H1 (cell line): ENCODE measurements around the gene H2BK1. TPM values are rescaled to one million over a fixed set of nuclear protein-coding genes. Genes with fewer than 3 reads are reported as not detected.

ENCODE experiments used
- CTCF ChIA-PET: fragments of 300-600 bp; sonication (Branson Sonifier 250); formaldehyde crosslinking; loops from one replicate; lab custom pipeline; 2021; ENCODE audit not compliant: partially characterized antibody; lab: Charles Lee
- POLR2A ChIA-PET: fragments of 300-600 bp; sonication (Branson Sonifier 250); formaldehyde crosslinking; loops from one replicate; lab custom pipeline; 2021; ENCODE audit warnings: inconsistent platforms; ENCODE audit not compliant: partially characterized antibody; lab: Charles Lee
- DNase-seq, 2 experiments: peaks; one replicate each; pipeline versions ENCODE4 v3.0.0 to v3.0.0-alpha.2; 2010 to 2022; ENCODE audit warnings: low spot score in 2 of 2, low read depth in 1 of 2, mixed read lengths in 1 of 2
- FAIRE-seq: peaks from 2 replicates; lab custom pipeline; 2011; peaks lifted over from hg19 to GRCh38; lab: Jason Lieb, UNC
- H2AFZ ChIP-seq: 2 replicates; pipeline ENCODE4 v1.8.1; 2012; ENCODE audit warnings: low read length, inconsistent platforms
- H2AK5ac ChIP-seq: 2 replicates; pipeline ENCODE4 v1.6.1; 2013; ENCODE audit warnings: low read depth, low read length
- H2BK120ac ChIP-seq: replicated peaks from 2 replicates; pipeline ENCODE3; 2013; ENCODE audit warnings: low read depth, low read length, inconsistent platforms
- H2BK12ac ChIP-seq: 2 replicates; pipeline ENCODE4 v1.6.1; 2013; ENCODE audit warnings: low read depth, low read length
- H2BK15ac ChIP-seq: 2 replicates; pipeline ENCODE4 v1.6.1; 2013; ENCODE audit warnings: low read length
- H2BK20ac ChIP-seq: 2 replicates; pipeline ENCODE4 v1.6.1; 2013; ENCODE audit warnings: low read length
- H2BK5ac ChIP-seq: 2 replicates; pipeline ENCODE4 v1.6.1; 2013; ENCODE audit warnings: low read depth, low read length
- H3K14ac ChIP-seq: 2 replicates; pipeline ENCODE4 v1.6.1; 2013; ENCODE audit warnings: inconsistent platforms; ENCODE audit not compliant: insufficient read length
- H3K18ac ChIP-seq: 2 replicates; pipeline ENCODE4 v1.6.1; 2013; ENCODE audit warnings: low read length; ENCODE audit errors: extremely low read depth
- H3K23ac ChIP-seq: 2 replicates; pipeline ENCODE4 v1.6.1; 2013; ENCODE audit warnings: inconsistent platforms; ENCODE audit not compliant: insufficient read length
- H3K23me2 ChIP-seq: 2 replicates; pipeline ENCODE4 v1.6.1; 2013; ENCODE audit warnings: low read depth, low read length
- H3K27ac ChIP-seq: 2 replicates; pipeline ENCODE4 v1.6.1; 2011; ENCODE audit warnings: low read depth, low read length, inconsistent platforms
- H3K27me3 ChIP-seq, 4 experiments: replicated peaks in 1 of 4; 1 replicate in 1 of 4; 2 replicates in 3 of 4; pipeline versions ENCODE4 v1.6.1 to v1.8.1; 2011 to 2013; ENCODE audit warnings: low read length in 3 of 4, mild to moderate bottlenecking in 3 of 4, inconsistent platforms in 2 of 4, mixed read lengths in 2 of 4, moderate library complexity in 1 of 4; ENCODE audit not compliant: control insufficient read depth in 3 of 4, insufficient read depth in 3 of 4; ENCODE audit errors: extremely low read depth in 1 of 4
- H3K36me3 ChIP-seq, 4 experiments: 2 replicates each; pipeline versions ENCODE4 v1.6.1 to v1.8.1; 2011 to 2013; ENCODE audit warnings: mild to moderate bottlenecking in 4 of 4, low read length in 3 of 4, moderate library complexity in 2 of 4, control low read depth in 1 of 4, inconsistent platforms in 1 of 4; ENCODE audit not compliant: insufficient read depth in 4 of 4, control insufficient read depth in 2 of 4
- H3K4ac ChIP-seq: replicated peaks from 2 replicates; pipeline ENCODE3; 2013; ENCODE audit warnings: low read length, low read depth, mixed read lengths, inconsistent platforms; ENCODE audit not compliant: insufficient read length
- H3K4me1 ChIP-seq, 4 experiments: replicated peaks in 1 of 4; 1 replicate in 1 of 4; 2 replicates in 3 of 4; pipeline versions ENCODE4 v1.6.1 to v1.8.1; 2011 to 2013; ENCODE audit warnings: low read length in 3 of 4, inconsistent platforms in 2 of 4, mixed read lengths in 1 of 4; ENCODE audit not compliant: insufficient read depth in 4 of 4, control insufficient read depth in 3 of 4
- H3K4me2 ChIP-seq, 2 experiments: 2 replicates each; pipeline versions ENCODE4 v1.6.1 to v1.8.1; 2011 to 2013; ENCODE audit warnings: low read depth in 2 of 2, low read length in 2 of 2, control low read depth in 1 of 2, inconsistent platforms in 1 of 2, mild to moderate bottlenecking in 1 of 2; ENCODE audit not compliant: insufficient read depth in 1 of 2
- H3K4me3 ChIP-seq, 4 experiments: fragments of 200-600, 300-600 bp in 1 of 4; sonication (generic), shearing (Covaris generic), sonication (Bioruptor Twin) in 1 of 4; 2 replicates each; pipeline versions ENCODE4 v1.5.1 to v1.8.1; 2011 to 2016; ENCODE audit warnings: low read length in 4 of 4, low read depth in 3 of 4, control low read depth in 2 of 4, inconsistent platforms in 2 of 4, mild to moderate bottlenecking in 2 of 4, mixed read lengths in 1 of 4, moderate library complexity in 1 of 4; ENCODE audit not compliant: insufficient read depth in 2 of 4; ENCODE audit errors: extremely low read depth in 1 of 4
- H3K56ac ChIP-seq: replicated peaks from 2 replicates; pipeline ENCODE3; 2013; ENCODE audit warnings: low read depth, mild to moderate bottlenecking, mixed read lengths, low read length, inconsistent platforms; ENCODE audit not compliant: insufficient read length
- H3K79me1 ChIP-seq: 2 replicates; pipeline ENCODE4 v1.6.1; 2013; ENCODE audit warnings: low read depth, low read length, control low read depth
- H3K79me2 ChIP-seq, 2 experiments: 2 replicates each; pipeline versions ENCODE4 v1.6.1 to v1.8.1; 2012 to 2013; ENCODE audit warnings: low read length in 2 of 2, mild to moderate bottlenecking in 2 of 2, inconsistent platforms in 1 of 2; ENCODE audit not compliant: insufficient read depth in 2 of 2, control insufficient read depth in 1 of 2
- H3K9ac ChIP-seq, 4 experiments: replicated peaks in 1 of 4; 1 replicate in 1 of 4; 2 replicates in 3 of 4; pipeline versions ENCODE4 v1.6.1 to v1.8.1; 2011 to 2013; ENCODE audit warnings: low read depth in 3 of 4, low read length in 3 of 4, control low read depth in 2 of 4, mild to moderate bottlenecking in 2 of 4, moderate library complexity in 2 of 4, inconsistent platforms in 1 of 4; ENCODE audit errors: extremely low read depth in 1 of 4
- H3K9me3 ChIP-seq, 2 experiments: 2 replicates each; pipeline versions ENCODE4 v1.6.1 to v1.8.1; 2012 to 2013; ENCODE audit warnings: mild to moderate bottlenecking in 2 of 2, moderate library complexity in 2 of 2, control low read depth in 1 of 2, inconsistent platforms in 1 of 2, low read depth in 1 of 2, low read length in 1 of 2, mixed read lengths in 1 of 2; ENCODE audit not compliant: insufficient read depth in 2 of 2
- H4K20me1 ChIP-seq, 2 experiments: replicated peaks in 1 of 2; 2 replicates each; pipeline versions ENCODE3 to v1.8.1; 2011 to 2013; ENCODE audit warnings: inconsistent platforms in 2 of 2, low read length in 2 of 2, mild to moderate bottlenecking in 1 of 2; ENCODE audit not compliant: insufficient read depth in 2 of 2, control insufficient read depth in 1 of 2
- H4K5ac ChIP-seq: 2 replicates; pipeline ENCODE4 v1.6.1; 2013; ENCODE audit warnings: low read length, low read depth, mixed read lengths, inconsistent platforms; ENCODE audit not compliant: insufficient read length
- H4K8ac ChIP-seq: 2 replicates; pipeline ENCODE4 v1.8.0; 2013; ENCODE audit warnings: mild to moderate bottlenecking, moderate library complexity, low read length, inconsistent platforms; ENCODE audit not compliant: insufficient read depth; ENCODE audit errors: extremely low read depth
- H4K91ac ChIP-seq: replicated peaks from 2 replicates; pipeline ENCODE3; 2013; ENCODE audit warnings: low read length, mixed read lengths, inconsistent platforms; ENCODE audit not compliant: insufficient read length
- ASH2L ChIP-seq: fragments of 200-600, 300-600 bp; sonication (generic); IDR thresholded peaks from one replicate; pipeline ENCODE4 v1.7.1; 2017; ENCODE audit warnings: low read length
- CEBPB ChIP-seq: IDR thresholded peaks from 2 replicates; pipeline ENCODE4 v1.6.1; 2012; ENCODE audit warnings: low read depth, low read length
- EGR1 ChIP-seq: IDR thresholded peaks from 2 replicates; pipeline ENCODE4 v1.6.1; 2011; ENCODE audit warnings: low read depth, low read length, borderline replicate concordance
- FOSL1 ChIP-seq: IDR thresholded peaks from 2 replicates; pipeline ENCODE4 v1.6.1; 2011; ENCODE audit warnings: mild to moderate bottlenecking, low read depth, low read length, moderate library complexity; ENCODE audit not compliant: insufficient read depth
- GABPA ChIP-seq: IDR thresholded peaks from 2 replicates; pipeline ENCODE4 v1.6.1; 2011; ENCODE audit warnings: mild to moderate bottlenecking, low read length, moderate library complexity, borderline replicate concordance; ENCODE audit not compliant: insufficient read depth
- HDAC6 ChIP-seq: IDR thresholded peaks from one replicate; pipeline ENCODE4 v1.7.1; 2012; ENCODE audit warnings: low read depth, mild to moderate bottlenecking, inconsistent platforms, low read length, moderate library complexity
- JUN ChIP-seq: IDR thresholded peaks from 2 replicates; pipeline ENCODE4 v1.6.1; 2011; ENCODE audit warnings: low read depth, mild to moderate bottlenecking, improper control_type of control experiment, low read length
- POLR2AphosphoS5 ChIP-seq: IDR thresholded peaks from 2 replicates; pipeline ENCODE4 v1.6.1; 2011; ENCODE audit warnings: low read depth, low read length
- SAP30 ChIP-seq: fragments of 300-600 bp; sonication (generic); IDR thresholded peaks from 2 replicates; pipeline ENCODE4 v1.7.1; 2012; ENCODE audit warnings: low read length, moderate library complexity, mild to moderate bottlenecking, inconsistent platforms; ENCODE audit not compliant: insufficient read depth, insufficient replicate concordance
- SIRT6 ChIP-seq: IDR thresholded peaks from one replicate; pipeline ENCODE4 v1.7.1; 2012; ENCODE audit warnings: low read length, inconsistent platforms
- SP1 ChIP-seq: IDR thresholded peaks from 2 replicates; pipeline ENCODE4 v1.6.1; 2011; ENCODE audit warnings: low read depth, low read length
- SRF ChIP-seq: IDR thresholded peaks from 2 replicates; pipeline ENCODE4 v1.6.1; 2011; ENCODE audit warnings: mild to moderate bottlenecking, low read depth, low read length, moderate library complexity
- TAF1 ChIP-seq: IDR thresholded peaks from 2 replicates; pipeline ENCODE4 v1.6.1; 2011; ENCODE audit warnings: mild to moderate bottlenecking, low read depth, low read length
- TCF12 ChIP-seq: IDR thresholded peaks from 2 replicates; pipeline ENCODE4 v1.6.1; 2011; ENCODE audit warnings: low read depth, mild to moderate bottlenecking, low read length
- WGBS, 2 experiments: shearing (Covaris generic) in 1 of 2; methylation state at CpG; one replicate each; pipeline versions ENCODE4 v1.1.6 to v1.1.7; 2013 to 2015; ENCODE audit warnings: low lambda C conversion rate in 2 of 2, mixed read lengths in 2 of 2, inconsistent platforms in 1 of 2, low coverage in 1 of 2, missing lambda C conversion rate in 1 of 2; ENCODE audit not compliant: insufficient replicate concordance in 2 of 2, insufficient coverage in 1 of 2, insufficient read length in 1 of 2; ENCODE audit errors: extremely low coverage in 1 of 2, missing lambda C conversion rate in 1 of 2; 5-methylcytosine and 5-hydroxymethylcytosine counted together
- polyA plus RNA-seq, 7 experiments: library from polyadenylated mRNA; depleted of rRNA in 3 of 7; stranded (reverse) in 5 of 7; unstranded in 2 of 7; fragments of >200 nt in 5 of 7; fragments of 200-250 nt in 2 of 7; gene quantifications; 1 replicate in 5 of 7; 2 replicates in 1 of 7; 4 replicates in 1 of 7; pipeline versions ENCODE4 v1.2.1 to v1.2.3, GENCODE V29; 2011 to 2013; ENCODE audit warnings: missing spikeins in 2 of 7, mixed read lengths in 2 of 7
- total RNA-seq: library from RNA; stranded (reverse); fragmentation: NEBNext Ultra II Directional; extraction: Animal tissue kit (Norgen Biotek cat#: 25700); gene quantifications from 2 replicates; pipeline ENCODE4 v1.2.1, GENCODE V29; 2021

The H2BK1 gene
- total and polyA plus RNA-seq, 2 of the 8 experiments (the other 6 are each of a cell fraction or from before 2014, with no cell fraction given): not detected

DNA sequence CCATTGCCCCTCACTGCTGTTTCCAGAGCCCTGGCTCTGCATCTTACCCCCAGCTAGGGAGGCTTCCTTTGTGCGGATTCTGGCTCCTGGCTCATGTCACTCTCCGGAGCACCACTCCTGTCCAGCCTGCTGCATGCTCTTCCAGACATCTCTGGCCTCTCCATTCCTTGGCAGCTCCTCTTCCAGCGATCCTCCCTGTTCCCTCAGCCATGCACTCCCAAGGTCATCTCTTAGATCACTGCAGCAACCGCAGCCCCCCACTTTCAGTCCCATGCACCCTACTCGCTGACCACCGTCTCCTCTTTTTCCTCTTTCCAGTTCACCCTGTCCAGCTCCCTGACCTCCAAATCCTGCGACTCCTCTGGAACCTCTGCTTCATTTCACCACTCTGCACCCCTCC, 45.1 kb upstream of the H2BK1 start:
- no peak overlapping the region for H3K18ac ChIP-seq
- H4K91ac ChIP-seq: no peak overlapping the region
- H3K27me3 ChIP-seq: peaks cover 3 to 25% (median 19%) of the 10 kb centered on the region in 4 experiments
- H3K9me3 ChIP-seq: no peaks in the 10 kb centered on the region
- H2AFZ ChIP-seq: no peak overlapping the region
- no peak overlapping the region for H2BK20ac ChIP-seq
- ChIA-PET CTCF (interaction anchor here (0.6 to 3.3 kb wide), 5 partner anchors 10 to 46 kb away, joined by 3 to 21 read pairs (median 4); no protein-coding TSS in a partner anchor), POLR2A (interaction anchor here (0.9 to 1.7 kb wide), 3 partner anchors 12 to 45 kb away, joined by 3 to 5 read pairs (median 4); partner anchors contain the start of gene H2BK1)
- no peak overlapping the region for H4K5ac ChIP-seq
- no peak overlapping the region for H3K56ac ChIP-seq
- H3K79me1 ChIP-seq: no peaks in the 10 kb centered on the region
- no peak overlapping the region; the same call in 1 of the 2 replicates for H2BK12ac ChIP-seq
- H2BK5ac ChIP-seq: no peak overlapping the region
- H3K9ac ChIP-seq: no peak overlapping the region
- H2AK5ac ChIP-seq: 0 out of 2 replicates have a peak overlapping the region, but pooled peaks have one; percentile 39
- H4K8ac ChIP-seq: no peak overlapping the region; the same call in 1 of the 2 replicates
- H3K4me3 ChIP-seq: no peak overlapping the region
- DNase-seq (no peak), FAIRE-seq (no peak)
- no peaks in the 10 kb centered on the region for H3K36me3 ChIP-seq
- H2BK120ac ChIP-seq: no peak overlapping the region
- WGBS, 2 experiments: 80% methylated on average over 7 of the region's 7 CpGs; no CpG with 5 or more reads in 1 of the 2 experiments
- no peaks in the 10 kb centered on the region for H4K20me1 ChIP-seq
- no peak overlapping the region for H3K27ac ChIP-seq
- no peak overlapping the region for H3K14ac ChIP-seq
- peaks cover 13% of the 10 kb centered on the region; the same call in 1 of the 2 replicates for H3K23me2 ChIP-seq
- no peak overlapping the region for H3K4ac ChIP-seq
- H3K23ac ChIP-seq: no peak overlapping the region
- no peak overlapping the region for H3K4me2 ChIP-seq
- H2BK15ac ChIP-seq: no peak overlapping the region
- H3K4me1 ChIP-seq: peaks cover 0 to 23% (median 16%) of the 10 kb centered on the region in 4 experiments; a peak in 6 of 7 replicates
- H3K79me2 ChIP-seq: no peaks in the 10 kb centered on the region
- TF ChIP-seq GABPA (no peak), EGR1 (no peak), CEBPB (no peak), SAP30 (no peak), SP1 (no peak), TCF12 (no peak), SRF (no peak), SIRT6 (no peak), POLR2AphosphoS5 (no peak), FOSL1 (no peak), TAF1 (no peak), HDAC6 (no peak), ASH2L (no peak), JUN (no peak)
